Motor neuron (in vitro differentiated cells): Measurements from ENCODE around the gene GTF2H2C. TPM values are rescaled to one million over a fixed set of nuclear protein-coding genes. Genes with fewer than 3 reads are reported as not detected.
A peak's percentile ranks its signal among the peaks of the same experiment; 100 is the strongest.
"Not testable (repeated sequence)": the region's sequence is repeated elsewhere in the genome, so short reads cannot be mapped to it uniquely, and the experiment has no call there.

ENCODE experiments used
- ATAC-seq, 8 experiments: fragments of 200-7000 bp; cut with Tn5 transposase; replicated peaks in 6 of 8; 2 replicates each; pipeline ENCODE4 v1.8.0; 2021; ENCODE audit warnings: mild to moderate bottlenecking in 8 of 8, moderate library complexity in 8 of 8
- H3K27ac ChIP-seq, 2 donors: fragments of 250-450 bp; sonication (Bioruptor Pico); 2 replicates each; pipeline ENCODE4 v1.9.0; 2021; ENCODE audit warnings: antibody characterized with exemption in 2 of 2, mild to moderate bottlenecking in 2 of 2, moderate library complexity in 1 of 2
- H3K4me1 ChIP-seq, 2 donors: fragments of 250-450 bp; sonication (Bioruptor Pico); replicated peaks in 1 of 2; 2 replicates each; pipeline ENCODE4 v1.6.1; 2021; ENCODE audit warnings: antibody characterized with exemption in 2 of 2, mild to moderate bottlenecking in 2 of 2, moderate library complexity in 1 of 2
- H3K4me3 ChIP-seq, 5 donors: fragments of 250-450 bp; sonication (Bioruptor Pico); 2 replicates each; pipeline ENCODE4 v1.9.0; 2021; ENCODE audit warnings: antibody characterized with exemption in 5 of 5, mild to moderate bottlenecking in 5 of 5, moderate library complexity in 4 of 5
- WGBS, 10 experiments: fragments of 450-650 bp; shearing (Covaris generic); methylation state at CpG; one replicate each; pipeline ENCODE4 v1.0.0; 2022; 5-methylcytosine and 5-hydroxymethylcytosine counted together
- in situ Hi-C, 9 experiments: fragments of 400-800 bp; cut with MboI; loops; one replicate each; pipeline ENCODE4 v1.15.0; 2021; ENCODE audit warnings: low sequenced_read_pairs in 9 of 9, low pct_unique_long_range_greater_than_20kb in 2 of 9; ENCODE audit not compliant: unreplicated experiment in 9 of 9
- total RNA-seq, 8 experiments: library from RNA; unstranded; fragments of 300-600 nt; gene quantifications; 2 replicates each; pipeline versions ENCODE4 v1.2.3 to v1.2.4, GENCODE V29; 2022

Gene GTF2H2C
- total RNA-seq, 8 experiments from 2014 or later, result 29.1 to 67.4 (median 36.7) TPM

DNA sequence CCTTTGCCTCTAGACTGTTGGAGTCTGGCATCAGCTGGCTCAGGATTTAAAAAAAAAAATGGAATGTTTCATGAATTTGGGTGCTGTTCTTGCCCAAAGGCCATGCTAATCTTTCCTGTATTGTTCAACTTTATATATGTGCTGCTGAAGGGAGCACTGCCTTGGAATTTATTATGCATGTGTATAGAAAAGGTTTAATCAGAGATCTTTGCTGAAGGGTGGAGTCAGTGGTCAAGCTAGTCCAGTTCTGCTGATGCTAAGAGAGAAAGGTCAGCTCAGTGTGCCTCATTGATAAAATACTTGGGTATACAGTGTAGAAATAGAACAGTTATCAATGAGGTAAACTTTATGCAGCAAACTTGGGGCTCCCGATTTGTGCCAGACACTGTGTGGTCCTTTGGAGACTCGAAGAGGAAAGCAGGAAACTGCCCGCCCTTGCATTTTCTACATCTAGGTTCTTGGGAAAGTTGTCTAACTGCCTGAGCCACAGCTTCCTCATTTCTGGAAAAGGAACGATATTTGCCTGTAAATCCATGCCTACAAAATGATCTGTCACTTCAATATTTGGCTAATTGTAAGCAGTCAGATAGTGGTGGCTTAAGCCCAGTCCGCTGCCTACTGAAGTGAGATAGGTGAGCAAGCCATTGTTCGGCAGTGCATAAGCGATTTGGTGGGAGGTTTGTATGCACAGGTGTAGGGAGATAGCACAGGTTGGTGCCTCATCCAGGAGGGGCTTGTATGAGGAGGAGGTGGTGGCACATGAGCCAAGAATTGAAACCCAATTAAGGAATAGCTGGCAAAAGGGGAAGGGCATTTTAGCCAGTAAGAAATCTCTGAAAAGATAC, 29.2 kb upstream of the GTF2H2C start:
- Histone ChIP-seq H3K27ac (no peak overlapping the region), H3K4me1 (no peaks in the 10 kb centered on the region), H3K4me3 (no peak overlapping the region)
- peak in 4 of 8 experiments; percentile 16 to 88 (median 80) for ATAC-seq
- in situ Hi-C loops, result no loop called here
- 17 to 100% (median 89%) methylated on average over 1 to 7 of the region's 7 CpGs; no CpG with 5 or more reads in 1 of the 10 experiments for WGBS, 10 experiments

DNA sequence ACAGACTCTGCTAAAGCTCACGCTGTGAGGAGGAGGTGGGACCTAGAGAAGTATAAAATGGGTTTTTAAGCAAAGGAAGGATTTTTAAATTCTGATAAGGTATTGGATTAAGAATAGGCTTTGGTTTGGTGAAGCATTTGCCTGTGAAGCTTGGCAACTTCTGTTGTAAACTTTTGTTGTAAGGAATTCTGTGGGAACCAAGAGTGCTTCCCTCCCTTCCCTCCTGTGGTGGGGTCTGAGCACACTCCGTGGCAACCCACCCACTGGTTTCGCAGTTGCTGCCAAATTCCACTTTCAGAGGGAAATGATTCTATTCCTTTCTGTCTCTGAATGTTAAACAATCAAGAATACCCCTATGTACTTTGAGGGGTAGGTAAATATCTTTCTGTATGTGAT, 28.6 kb upstream of the GTF2H2C start:
- Histone ChIP-seq H3K4me1 (no peaks in the 10 kb centered on the region), H3K4me3 (no peak overlapping the region), H3K27ac (no peak overlapping the region)
- peak in 1 of 8 experiments; percentile 89 for ATAC-seq
- WGBS, 10 experiments, result 19 to 100% (median 60%) methylated on average over 1 to 3 of the region's 3 CpGs; no CpG with 5 or more reads in 2 of the 10 experiments
- in situ Hi-C loops, result no loop called here

- H3K4me3 ChIP-seq, in situ Hi-C loops, H3K27ac ChIP-seq, ATAC-seq, H3K4me1 ChIP-seq: not testable (repeated sequence)
- no CpG with 5 or more reads among the region's 3 CpGs for WGBS, 10 experiments
These were observed 22.1 kb upstream of the GTF2H2C start for GRCh38 chr5:69537911-69538310.

- H3K4me1 ChIP-seq, in situ Hi-C loops, ATAC-seq, H3K4me3 ChIP-seq, H3K27ac ChIP-seq: not testable (repeated sequence)
- WGBS, 10 experiments, result no CpG with 5 or more reads among the region's 2 CpGs
These were observed 21.3 kb upstream of the GTF2H2C start for GRCh38 chr5:69538735-69539134.

GRCh38 chr5:69541347-69541746, 18.6 kb upstream of the GTF2H2C start:
- ATAC-seq, result peak in 3 of 8 experiments; percentile 89 to 98 (median 92)
- in situ Hi-C loops, H3K4me3 ChIP-seq, H3K27ac ChIP-seq, H3K4me1 ChIP-seq: not testable (repeated sequence)
- no CpG with 5 or more reads among the region's 1 CpG for WGBS, 10 experiments

- in situ Hi-C loops, H3K4me1 ChIP-seq, ATAC-seq, H3K27ac ChIP-seq, H3K4me3 ChIP-seq: not testable (repeated sequence)
- no CpG with 5 or more reads among the region's 3 CpGs for WGBS, 10 experiments
These were observed 17.0 kb upstream of the GTF2H2C start for GRCh38 chr5:69542838-69543618.

DNA sequence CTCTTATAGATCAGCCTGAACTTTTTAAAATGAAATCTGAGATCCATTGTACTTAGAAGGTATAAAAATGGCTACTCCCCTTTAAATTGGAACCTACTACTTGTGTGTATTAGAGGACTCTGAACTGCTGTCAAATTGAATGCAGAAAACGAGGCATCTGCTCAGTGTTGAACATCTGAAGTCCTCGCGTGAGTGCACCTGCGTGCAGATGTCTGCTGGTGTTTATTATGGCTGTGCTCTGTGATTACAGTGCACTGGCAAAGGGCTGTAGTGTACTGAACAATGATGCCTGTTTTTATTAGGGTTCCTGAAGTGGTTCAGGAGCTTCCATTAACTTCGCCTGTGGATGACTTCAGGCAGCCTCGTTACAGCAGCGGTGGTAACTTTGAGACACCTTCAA, 15.4 kb upstream of the GTF2H2C start:
- WGBS, 10 experiments, result no CpG with 5 or more reads among the region's 7 CpGs
- H3K4me1 ChIP-seq, in situ Hi-C loops, ATAC-seq, H3K27ac ChIP-seq, H3K4me3 ChIP-seq: not testable (repeated sequence)

GRCh38 chr5:69560587-69561431, 818 bp downstream of the GTF2H2C start:
- peak in 3 of 8 experiments; percentile 11 to 27 (median 25) for ATAC-seq
- H3K4me1 ChIP-seq, H3K27ac ChIP-seq, in situ Hi-C loops: not testable (repeated sequence)
- peak overlapping the region; percentile 22 to 40 (median 30) for H3K4me3 ChIP-seq
- WGBS, 10 experiments, result 13% methylated on average over 3 of the region's 31 CpGs; no CpG with 5 or more reads in 9 of the 10 experiments

GRCh38 chr5:69566172-69566571, 6.2 kb downstream of the GTF2H2C start:
- WGBS, 10 experiments, result 83% methylated on average over 1 of the region's 2 CpGs; no CpG with 5 or more reads in 9 of the 10 experiments
- in situ Hi-C loops, ATAC-seq, H3K4me3 ChIP-seq, H3K4me1 ChIP-seq, H3K27ac ChIP-seq: not testable (repeated sequence)

GRCh38 chr5:69568072-69568471, 8.1 kb downstream of the GTF2H2C start:
- H3K4me1 ChIP-seq, ATAC-seq, H3K27ac ChIP-seq, H3K4me3 ChIP-seq, in situ Hi-C loops: not testable (repeated sequence)
- no CpG with 5 or more reads among the region's 2 CpGs for WGBS, 10 experiments

DNA sequence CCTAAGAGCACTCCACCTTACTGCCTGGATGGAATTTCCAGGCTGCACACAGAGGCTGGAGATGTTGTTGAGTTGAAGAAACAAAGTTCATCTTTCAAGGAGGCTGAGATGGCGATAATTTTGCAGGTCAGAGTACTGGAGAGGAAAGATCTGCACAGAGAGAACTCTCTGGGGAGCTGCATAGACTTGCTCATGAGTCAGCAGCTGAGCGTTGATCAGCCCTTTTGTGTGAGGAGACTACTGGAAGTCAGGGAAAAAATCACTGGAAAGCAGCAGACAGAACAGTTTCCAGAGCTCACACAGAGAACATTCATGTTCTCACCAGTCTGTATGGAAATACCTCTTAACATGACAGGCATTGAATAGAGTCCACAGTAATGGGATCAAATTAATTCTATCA, 23.4 kb downstream of the GTF2H2C start:
- H3K4me3 ChIP-seq, H3K4me1 ChIP-seq, in situ Hi-C loops, H3K27ac ChIP-seq: not testable (repeated sequence)
- peak in 5 of 8 experiments; percentile 36 to 86 (median 66) for ATAC-seq
- no CpG with 5 or more reads among the region's 2 CpGs for WGBS, 10 experiments

GRCh38 chr5:69596114-69596840, 36.3 kb downstream of the GTF2H2C start:
- no CpG with 5 or more reads among the region's 7 CpGs for WGBS, 10 experiments
- in situ Hi-C loops, H3K4me1 ChIP-seq, ATAC-seq, H3K27ac ChIP-seq, H3K4me3 ChIP-seq: not testable (repeated sequence)
